ENCODE measurements around the gene STARD3. TPM values are rescaled to one million over a fixed set of nuclear protein-coding genes. Genes with fewer than 3 reads are reported as not detected.

Gene STARD3
- total and polyA plus RNA-seq, 2 of the 13 experiments (the other 11 are each of a cell fraction or from before 2014, with no cell fraction given): 34.6 to 100 TPM

DNA sequence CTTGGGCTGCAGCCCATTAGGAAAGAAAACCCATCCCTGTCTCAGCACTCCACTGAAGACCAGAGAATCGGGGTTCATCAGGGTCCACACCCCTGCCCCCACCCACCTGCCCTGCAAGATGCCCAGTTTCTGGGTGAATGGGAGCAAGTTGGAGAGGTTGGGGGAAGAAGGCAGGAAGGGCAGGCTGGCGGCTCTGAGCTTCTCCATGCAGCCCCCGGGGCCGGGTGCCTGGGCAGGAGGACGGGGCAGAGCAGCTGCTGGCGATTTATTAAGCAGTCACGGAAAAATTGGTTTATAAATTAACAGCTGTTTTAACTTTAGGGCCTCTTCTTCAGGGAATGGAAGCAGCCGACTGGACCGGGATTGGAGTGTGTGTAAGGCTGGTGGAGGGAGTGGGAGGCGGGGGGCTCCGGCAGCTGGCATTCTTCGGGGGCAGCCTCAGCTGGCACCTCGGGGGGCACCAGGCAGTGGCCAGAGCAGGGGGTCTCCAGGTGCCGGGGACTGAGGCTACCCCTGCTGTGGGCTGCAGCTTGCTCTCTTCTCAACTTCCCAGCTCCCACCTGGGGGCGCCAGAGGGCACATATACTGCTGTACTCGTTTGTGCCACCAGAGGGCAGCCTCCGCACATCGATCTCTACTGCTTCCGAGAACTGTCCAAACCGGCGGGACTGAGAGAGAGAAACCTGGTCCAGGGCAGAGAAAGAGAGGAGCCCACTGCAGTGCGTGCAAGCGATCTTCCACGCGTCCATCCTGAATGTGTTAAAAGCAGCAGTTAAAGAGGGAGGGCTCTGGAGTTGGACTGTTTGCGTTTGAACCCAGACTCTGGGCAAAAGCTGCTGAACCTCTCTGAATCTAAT, 15.2 kb upstream of the STARD3 start (continued):
- TF ChIP-seq MIXL1 (CRISPR knock-in tag; IDR thresholded peaks at IDR 0.05) (peak; percentile 70), PRMT3 (CRISPR knock-in tag; IDR thresholded peaks at IDR 0.05; ENCODE audit: borderline replicate concordance, low read depth) (no peak), TOE1 (CRISPR knock-in tag; IDR thresholded peaks at IDR 0.05) (0 out of 2 replicates have a peak, but pooled peaks have one; percentile 68), ZNF761 (CRISPR knock-in tag; conservative IDR thresholded peaks at IDR 0.05) (no peak), SNAPC2 (CRISPR knock-in tag; IDR thresholded peaks at IDR 0.05) (no peak), ZNF292 (CRISPR knock-in tag; IDR thresholded peaks at IDR 0.05; ENCODE audit: borderline replicate concordance, low read depth) (no peak), ZNF20 (CRISPR knock-in tag; IDR thresholded peaks at IDR 0.05) (no peak), ZNF766 (CRISPR knock-in tag; IDR thresholded peaks at IDR 0.05; ENCODE audit: borderline replicate concordance) (peak; percentile 77; the same call in 1 of the 2 replicates), ZNF383 (CRISPR knock-in tag; IDR thresholded peaks at IDR 0.05; ENCODE audit: borderline replicate concordance) (no peak), ZBTB8A (CRISPR knock-in tag; IDR thresholded peaks at IDR 0.05; ENCODE audit: borderline replicate concordance, low read depth) (no peak), BCL6 (CRISPR knock-in tag; IDR thresholded peaks at IDR 0.05) (peak; percentile 55), NFE2 (CRISPR knock-in tag; IDR thresholded peaks at IDR 0.05) (no peak), FOSL1 (CRISPR knock-in tag; IDR thresholded peaks at IDR 0.05; ENCODE audit: borderline replicate concordance) (no peak), ZNF737 (CRISPR knock-in tag; IDR thresholded peaks at IDR 0.05; ENCODE audit: borderline replicate concordance) (0 out of 2 replicates have a peak, but pooled peaks have one; percentile 19), EZH2 (conservative IDR thresholded peaks at IDR 0.05; ENCODE audit: low read depth, low read length) (0 out of 2 replicates have a peak, but pooled peaks have one; percentile 48), HMGA1 (CRISPR knock-in tag; conservative IDR thresholded peaks at IDR 0.05) (no peak), ESRRA (CRISPR knock-in tag; IDR thresholded peaks at IDR 0.05; ENCODE audit: low read depth) (no peak), THYN1 (CRISPR knock-in tag; IDR thresholded peaks at IDR 0.05; ENCODE audit: borderline replicate concordance, low read depth) (no peak), JUND (CRISPR knock-in tag; IDR thresholded peaks at IDR 0.05) (no peak), ZNF709 (CRISPR knock-in tag; IDR thresholded peaks at IDR 0.05) (no peak), KMT2A (CRISPR knock-in tag; IDR thresholded peaks at IDR 0.05) (peak; percentile 80), MTF2 (CRISPR knock-in tag; IDR thresholded peaks at IDR 0.05; ENCODE audit: borderline replicate concordance) (no peak), ZNF17 (CRISPR knock-in tag; IDR thresholded peaks at IDR 0.05) (no peak), FOXA1 (IDR thresholded peaks at IDR 0.05) (no peak), FOXA1 (CRISPR knock-in tag; IDR thresholded peaks at IDR 0.05) (no peak; the same call in 1 of the 2 replicates), ZKSCAN5 (CRISPR knock-in tag; IDR thresholded peaks at IDR 0.05) (no peak), ZSCAN29 (CRISPR knock-in tag; conservative IDR thresholded peaks at IDR 0.05) (no peak), ZFP36 (IDR thresholded peaks at IDR 0.05; ENCODE audit: borderline replicate concordance, low read depth, low read length, partially characterized antibody) (peak; percentile 52), NFRKB (IDR thresholded peaks at IDR 0.05) (no peak), MED8 (CRISPR knock-in tag; IDR thresholded peaks at IDR 0.05; ENCODE audit: insufficient replicate concordance) (no peak)
- TF ChIP-seq, protein P1, sequence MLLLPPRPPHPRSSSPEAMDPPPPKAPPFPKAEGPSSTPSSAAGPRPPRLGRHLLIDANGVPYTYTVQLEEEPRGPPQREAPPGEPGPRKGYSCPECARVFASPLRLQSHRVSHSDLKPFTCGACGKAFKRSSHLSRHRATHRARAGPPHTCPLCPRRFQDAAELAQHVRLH (CRISPR knock-in tag; IDR thresholded peaks at IDR 0.05; ENCODE audit: borderline replicate concordance, low read depth): peak; percentile 96
- TF ChIP-seq, protein P2, sequence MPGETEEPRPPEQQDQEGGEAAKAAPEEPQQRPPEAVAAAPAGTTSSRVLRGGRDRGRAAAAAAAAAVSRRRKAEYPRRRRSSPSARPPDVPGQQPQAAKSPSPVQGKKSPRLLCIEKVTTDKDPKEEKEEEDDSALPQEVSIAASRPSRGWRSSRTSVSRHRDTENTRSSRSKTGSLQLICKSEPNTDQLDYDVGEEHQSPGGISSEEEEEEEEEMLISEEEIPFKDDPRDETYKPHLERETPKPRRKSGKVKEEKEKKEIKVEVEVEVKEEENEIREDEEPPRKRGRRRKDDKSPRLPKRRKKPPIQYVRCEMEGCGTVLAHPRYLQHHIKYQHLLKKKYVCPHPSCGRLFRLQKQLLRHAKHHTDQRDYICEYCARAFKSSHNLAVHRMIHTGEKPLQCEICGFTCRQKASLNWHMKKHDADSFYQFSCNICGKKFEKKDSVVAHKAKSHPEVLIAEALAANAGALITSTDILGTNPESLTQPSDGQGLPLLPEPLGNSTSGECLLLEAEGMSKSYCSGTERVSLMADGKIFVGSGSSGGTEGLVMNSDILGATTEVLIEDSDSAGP (CRISPR knock-in tag; IDR thresholded peaks at IDR 0.05; ENCODE audit: borderline replicate concordance): peak; percentile 89

Data from HepG2 (cell line).